ENCODE results near the gene IQSEC3. TPM values are rescaled to one million over a fixed set of nuclear protein-coding genes. Genes with fewer than 3 reads are reported as not detected.

The IQSEC3 gene
- polyA plus RNA-seq, 1 experiment = not detected

- no peak for DNase-seq (ENCODE audit: low read depth)
- POLR2A ChIA-PET = no interaction called here
- no peak for TF ChIP-seq CTCF (IDR thresholded peaks at IDR 0.05; ENCODE audit: insufficient read depth, low read depth, low read length)
- CTCF ChIA-PET = no interaction called here
- Histone ChIP-seq H3K36me3 (ENCODE audit: control insufficient read depth, insufficient read depth, low read length) (no peaks in the 10 kb centered on the region), H3K27me3 (ENCODE audit: control insufficient read depth, insufficient read depth, low read length) (peaks cover 22% of the 10 kb centered on the region), H3K4me3 (ENCODE audit: low read depth, low read length) (no peak overlapping the region)
Measured at GRCh38 chr12:84056-84455, 17.5 kb downstream of the IQSEC3 start.

GRCh38 chr12:85191-85666, 18.7 kb downstream of the IQSEC3 start:
- POLR2A ChIA-PET = no interaction called here
- TF ChIP-seq CTCF (IDR thresholded peaks at IDR 0.05; ENCODE audit: insufficient read depth, low read depth, low read length) = no peak
- H3K27me3 ChIP-seq (ENCODE audit: control insufficient read depth, insufficient read depth, low read length) = peaks cover 18% of the 10 kb centered on the region
- H3K4me3 ChIP-seq (ENCODE audit: low read depth, low read length) = no peak overlapping the region
- DNase-seq (ENCODE audit: low read depth) = no peak
- CTCF ChIA-PET = interaction anchor here (1.6 kb wide), 1 partner anchor 14 kb away, joined by 3 read pairs; no protein-coding TSS in a partner anchor
- H3K36me3 ChIP-seq (ENCODE audit: control insufficient read depth, insufficient read depth, low read length) = no peaks in the 10 kb centered on the region

- CTCF ChIA-PET = no interaction called here
- Histone ChIP-seq H3K4me3 (ENCODE audit: low read depth, low read length) (no peak overlapping the region), H3K27me3 (ENCODE audit: control insufficient read depth, insufficient read depth, low read length) (peaks cover 8% of the 10 kb centered on the region; the same call in 1 of the 2 replicates), H3K36me3 (ENCODE audit: control insufficient read depth, insufficient read depth, low read length) (no peaks in the 10 kb centered on the region)
- DNase-seq (ENCODE audit: low read depth) = no peak
- no peak for TF ChIP-seq CTCF (IDR thresholded peaks at IDR 0.05; ENCODE audit: insufficient read depth, low read depth, low read length)
- POLR2A ChIA-PET = no interaction called here
Measured at GRCh38 chr12:87315-87714, 20.7 kb downstream of the IQSEC3 start.

- Histone ChIP-seq H3K4me3 (ENCODE audit: low read depth, low read length) (no peak overlapping the region), H3K36me3 (ENCODE audit: control insufficient read depth, insufficient read depth, low read length) (no peaks in the 10 kb centered on the region), H3K27me3 (ENCODE audit: control insufficient read depth, insufficient read depth, low read length) (peaks cover 6% of the 10 kb centered on the region; the same call in 1 of the 2 replicates)
- ChIA-PET CTCF (no interaction called here), POLR2A (no interaction called here)
- DNase-seq (ENCODE audit: low read depth) = no peak
- TF ChIP-seq CTCF (IDR thresholded peaks at IDR 0.05; ENCODE audit: insufficient read depth, low read depth, low read length) = no peak
Measured at GRCh38 chr12:87856-88255, 21.3 kb downstream of the IQSEC3 start.

- ChIA-PET POLR2A (no interaction called here), CTCF (no interaction called here)
- Histone ChIP-seq H3K36me3 (ENCODE audit: control insufficient read depth, insufficient read depth, low read length) (no peaks in the 10 kb centered on the region), H3K27me3 (ENCODE audit: control insufficient read depth, insufficient read depth, low read length) (peaks cover 5% of the 10 kb centered on the region; the same call in 1 of the 2 replicates), H3K4me3 (ENCODE audit: low read depth, low read length) (no peak overlapping the region)
- TF ChIP-seq CTCF (IDR thresholded peaks at IDR 0.05; ENCODE audit: insufficient read depth, low read depth, low read length) = no peak
- DNase-seq (ENCODE audit: low read depth) = no peak
Measured at GRCh38 chr12:89653-90052, 23.1 kb downstream of the IQSEC3 start.

Data from BJ (cell line).